Measurements from ENCODE around the gene USP49.

Gene USP49

DNA sequence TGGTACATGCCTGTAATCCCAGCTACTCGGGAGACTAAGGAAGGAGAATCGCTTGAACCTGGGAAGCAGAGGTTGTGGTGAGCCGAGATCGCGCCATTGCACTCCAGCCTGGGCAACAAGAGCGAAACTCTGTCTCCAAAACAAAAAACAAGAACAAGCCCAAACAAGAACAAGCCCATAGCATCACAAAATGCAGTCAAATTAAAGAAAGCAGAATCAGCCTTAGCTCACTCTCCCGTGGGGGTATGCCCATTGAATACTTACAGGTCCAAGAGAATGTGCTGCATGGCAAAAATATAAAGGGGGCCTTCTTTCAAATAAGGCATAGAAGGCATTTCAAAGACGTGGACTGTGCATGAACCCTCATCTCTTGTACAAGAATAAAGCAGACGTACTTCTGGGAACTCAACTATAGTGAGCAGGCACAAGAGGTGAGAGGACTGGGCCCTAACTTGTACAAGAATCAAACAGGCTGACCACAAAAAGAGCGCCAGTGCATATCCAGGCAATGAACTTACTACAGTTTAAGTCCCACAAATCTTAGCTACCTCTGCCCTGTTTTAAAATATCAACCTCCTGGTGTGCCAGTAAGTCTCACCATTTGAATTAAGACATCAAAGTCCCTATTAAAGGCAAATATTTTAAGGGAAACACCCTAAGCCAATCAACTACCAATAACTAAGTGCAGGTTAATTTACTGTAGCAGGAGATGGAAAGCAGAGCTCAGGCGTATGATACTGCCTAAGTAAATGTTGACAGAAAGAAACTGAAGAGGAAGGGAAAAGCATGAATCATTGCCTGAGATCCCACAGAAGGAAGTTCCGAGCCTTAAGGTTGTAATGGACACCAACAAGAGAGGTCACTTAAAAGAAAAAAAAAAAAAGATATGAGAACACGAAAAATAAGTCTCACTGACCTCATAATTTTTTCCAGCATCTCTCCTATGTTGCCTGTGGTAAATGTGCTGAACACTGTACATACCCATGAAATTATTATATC is 70.3 kb downstream of the USP49 start:
- peak; percentile 91 for DNase-seq (ENCODE audit: low read depth)
- H3K4me3 ChIP-seq (ENCODE audit: low read depth, low read length), result no peak overlapping the region
- TF ChIP-seq CTCF (conservative IDR thresholded peaks at IDR 0.05; ENCODE audit: low read depth, low read length), result no peak

DNA sequence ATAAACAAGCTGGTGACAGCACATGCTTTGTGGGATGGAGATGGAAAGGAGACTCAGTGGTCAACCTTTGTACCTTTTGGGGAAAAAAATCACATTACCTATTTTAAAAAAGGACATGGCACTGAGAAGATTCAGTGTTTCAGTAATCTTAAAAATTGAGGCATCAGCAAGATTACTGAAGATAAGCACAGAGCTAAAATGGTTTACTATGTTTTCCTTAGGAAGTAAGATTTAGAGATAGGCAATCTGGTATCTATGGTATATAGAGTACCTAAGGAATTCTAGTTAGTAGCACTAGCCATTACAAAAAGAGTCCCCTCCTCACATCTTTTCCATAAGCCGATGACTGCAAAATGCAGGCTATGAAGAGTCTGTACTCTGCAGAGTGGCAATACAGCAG is 72.0 kb downstream of the USP49 start:
- no peak overlapping the region for H3K4me3 ChIP-seq (ENCODE audit: low read depth, low read length)
- no peak for TF ChIP-seq CTCF (conservative IDR thresholded peaks at IDR 0.05; ENCODE audit: low read depth, low read length)
- DNase-seq (ENCODE audit: low read depth), result no peak

DNA sequence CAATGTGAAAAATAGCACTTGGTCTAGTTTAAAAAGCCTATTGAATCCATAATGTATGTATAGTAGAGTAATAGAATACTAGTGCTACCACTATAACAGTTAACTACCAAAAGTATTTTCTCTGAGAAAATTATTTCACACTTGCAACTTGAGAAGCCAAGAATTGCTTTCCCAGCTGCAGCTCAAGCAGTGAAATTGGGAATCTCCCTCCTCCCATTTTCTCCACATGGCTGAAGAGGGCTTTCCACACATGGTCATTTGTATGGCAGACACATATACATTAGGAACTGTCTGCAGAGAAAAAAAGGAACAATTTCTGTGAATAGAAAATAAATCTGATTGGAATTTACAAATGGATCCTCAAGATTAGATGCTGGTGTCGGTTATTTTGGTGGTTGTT is 73.2 kb downstream of the USP49 start:
- DNase-seq (ENCODE audit: low read depth), result no peak
- no peak overlapping the region for H3K4me3 ChIP-seq (ENCODE audit: low read depth, low read length)
- no peak for TF ChIP-seq CTCF (conservative IDR thresholded peaks at IDR 0.05; ENCODE audit: low read depth, low read length)

DNA sequence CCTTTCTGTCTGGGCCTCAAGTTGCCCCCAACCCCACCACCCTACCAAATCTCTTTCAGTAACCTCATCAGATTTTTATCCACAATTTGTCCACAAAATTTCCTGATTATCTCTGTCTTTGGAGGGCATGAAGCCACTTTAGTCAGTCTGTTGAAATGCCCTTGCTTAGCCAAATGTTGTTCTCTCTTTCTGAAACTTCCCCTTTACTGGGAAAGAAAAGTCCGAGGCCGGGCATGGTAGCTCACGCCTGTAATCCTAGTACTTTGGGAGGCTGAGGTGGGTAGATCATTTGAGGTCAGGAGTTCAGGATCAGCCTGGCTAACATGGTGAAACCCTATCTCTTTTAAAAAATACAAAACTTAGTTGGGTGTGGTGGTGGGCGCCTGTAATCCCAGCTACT is 73.9 kb downstream of the USP49 start:
- no peak overlapping the region for H3K4me3 ChIP-seq (ENCODE audit: low read depth, low read length)
- TF ChIP-seq CTCF (conservative IDR thresholded peaks at IDR 0.05; ENCODE audit: low read depth, low read length), result no peak
- DNase-seq (ENCODE audit: low read depth), result no peak

DNA sequence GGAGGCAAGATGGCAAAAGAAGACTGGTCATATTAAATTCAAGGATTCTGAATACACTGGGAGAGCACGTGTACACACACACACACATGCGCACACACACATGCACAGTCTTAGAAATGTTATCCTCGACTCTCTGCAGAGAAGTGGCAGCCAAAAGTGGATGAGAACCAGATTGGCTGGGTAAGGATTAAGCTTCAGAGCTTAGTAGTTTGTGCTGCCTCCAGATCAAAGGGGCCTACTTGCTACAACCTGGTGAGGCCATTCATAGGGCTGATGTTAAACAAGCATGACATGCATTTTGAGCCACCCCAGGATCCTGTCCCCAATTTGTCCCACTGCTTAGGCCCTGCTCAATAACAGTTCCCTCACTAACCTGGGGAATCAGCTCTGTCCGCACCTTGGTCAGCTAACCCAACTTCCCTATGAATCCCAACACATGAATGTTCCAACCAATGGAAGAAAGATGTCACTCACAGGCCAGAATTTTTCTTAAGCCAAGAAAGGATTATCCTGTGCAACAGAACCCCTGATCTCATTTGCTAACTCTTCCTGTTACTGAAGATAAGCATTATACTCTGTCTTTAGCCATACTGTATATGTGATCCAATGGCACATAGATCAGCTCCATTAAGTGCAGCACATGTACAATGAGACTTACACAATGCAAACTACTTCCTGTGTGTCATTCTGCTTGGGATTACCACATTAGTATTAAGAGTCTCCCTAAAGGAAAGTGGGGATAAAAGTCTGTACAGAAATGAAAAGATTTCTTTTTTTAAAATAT is 76.7 kb downstream of the USP49 start:
- TF ChIP-seq CTCF (conservative IDR thresholded peaks at IDR 0.05; ENCODE audit: low read depth, low read length), result no peak
- no peak overlapping the region for H3K4me3 ChIP-seq (ENCODE audit: low read depth, low read length)
- DNase-seq (ENCODE audit: low read depth), result peak; percentile 23

- TF ChIP-seq CTCF (conservative IDR thresholded peaks at IDR 0.05; ENCODE audit: low read depth, low read length), result no peak
- no peak for DNase-seq (ENCODE audit: low read depth)
- no peak overlapping the region for H3K4me3 ChIP-seq (ENCODE audit: low read depth, low read length)
Observed at GRCh38 chr6:41815587-41815986, 79.6 kb downstream of the USP49 start.
